Measurements from ENCODE around the gene SLC2A6. TPM values are rescaled to one million over a fixed set of nuclear protein-coding genes. Genes with fewer than 3 reads are reported as not detected.
A peak's percentile ranks its signal among the peaks of the same experiment; 100 is the strongest.

SLC2A6 gene
- total RNA-seq, 5 donors from 2014 or later (not counting 1 experiment from before 2014, with no cell fraction given) = 3.6 to 6.1 (median 4.9) TPM

DNA sequence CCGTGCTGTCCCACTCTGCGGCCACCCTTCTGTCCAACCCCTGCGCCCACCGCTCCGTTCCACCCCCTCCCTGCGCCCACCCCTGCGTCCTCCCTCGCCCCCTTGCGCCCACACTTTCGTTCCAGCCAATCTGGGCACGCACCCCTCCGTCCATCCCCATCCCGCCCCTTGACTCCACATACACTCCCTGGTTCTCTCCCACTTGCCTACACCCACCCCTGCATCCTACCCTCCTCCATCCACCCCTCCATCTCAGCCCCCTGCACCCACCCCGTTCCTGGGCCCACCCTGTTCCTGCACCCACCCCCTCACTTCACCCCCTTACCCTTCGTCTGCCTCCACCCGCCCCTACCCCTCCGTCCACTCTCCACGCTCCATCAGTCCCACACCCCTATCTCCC is 49.7 kb downstream of the SLC2A6 start:
- Mint-ChIP-seq H3K4me3 (peak overlapping the region in 1 of 3 donors; percentile 61), H3K9me3 (no peaks in the 10 kb centered on the region), H3K27ac (no peak overlapping the region), H3K36me3 (no peaks in the 10 kb centered on the region), H3K4me1 (peaks cover 0 to 11% (median 5%) of the 10 kb centered on the region in 3 donors), H3K27me3 (peaks cover 23 to 43% of the 10 kb centered on the region in 2 donors)
- no peaks in the 10 kb centered on the region for H3K9me3 ChIP-seq
- H3K27ac ChIP-seq (ENCODE audit: low read length) = no peak overlapping the region
- DNase-seq (no peak), ATAC-seq (replicated peaks in 1 of 4) (peak in 1 of 4 experiments; percentile 14)
- 10% methylated on average over 15 of the region's 18 CpGs for WGBS (ENCODE audit: insufficient coverage)
- peaks cover 0 to 52% of the 10 kb centered on the region in 2 experiments for H3K27me3 ChIP-seq (replicated peaks in 1 of 2; ENCODE audit: control insufficient read depth in 2 of 2, extremely low read depth in 1 of 2, insufficient read depth in 2 of 2, low read length in 1 of 2)
- ChIA-PET CTCF (no interaction called here), POLR2A (no interaction called here)
- H3K4me1 ChIP-seq (ENCODE audit: control insufficient read depth in 1 of 2, extremely low read depth in 1 of 2, insufficient read depth in 2 of 2, low read length in 2 of 2) = peaks cover 2 to 13% of the 10 kb centered on the region in 2 experiments
- no peaks in the 10 kb centered on the region for H3K36me3 ChIP-seq (ENCODE audit: control insufficient read depth in 2 of 2, extremely low read depth in 1 of 2, insufficient read depth in 1 of 2, low read length in 1 of 2)
- H3K4me3 ChIP-seq (ENCODE audit: control insufficient read depth in 1 of 2, extremely low read depth in 1 of 2, low read length in 1 of 2) = no peak overlapping the region

DNA sequence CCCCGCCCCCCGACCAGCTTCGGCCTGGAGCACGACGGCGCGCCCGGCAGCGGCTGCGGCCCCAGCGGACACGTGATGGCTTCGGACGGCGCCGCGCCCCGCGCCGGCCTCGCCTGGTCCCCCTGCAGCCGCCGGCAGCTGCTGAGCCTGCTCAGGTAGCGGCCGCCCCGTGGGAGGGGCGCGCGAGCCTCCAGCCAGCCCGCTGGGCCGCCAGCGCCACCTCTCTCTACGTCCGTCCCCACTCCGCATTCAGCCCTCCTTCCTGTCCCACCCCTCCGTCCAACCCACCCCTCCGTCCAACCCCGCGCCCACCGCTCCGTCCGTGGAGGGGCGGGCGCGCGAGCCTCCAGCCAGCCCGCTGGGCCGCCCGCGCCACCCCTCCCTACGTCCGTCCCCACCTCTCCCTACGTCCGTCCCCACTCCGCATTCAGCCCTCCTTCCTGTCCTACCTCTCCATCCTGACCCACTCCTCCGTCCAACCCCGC is 50.2 kb downstream of the SLC2A6 start:
- Mint-ChIP-seq H3K4me1 (peaks cover 0 to 11% (median 5%) of the 10 kb centered on the region in 3 donors), H3K27ac (no peak overlapping the region), H3K9me3 (no peaks in the 10 kb centered on the region), H3K4me3 (peak overlapping the region in 1 of 3 donors; percentile 61), H3K27me3 (peaks cover 23 to 43% of the 10 kb centered on the region in 2 donors), H3K36me3 (no peaks in the 10 kb centered on the region)
- no peaks in the 10 kb centered on the region for H3K9me3 ChIP-seq
- CTCF ChIA-PET = no interaction called here
- peaks cover 0 to 57% of the 10 kb centered on the region in 2 experiments for H3K27me3 ChIP-seq (replicated peaks in 1 of 2; ENCODE audit: control insufficient read depth in 2 of 2, extremely low read depth in 1 of 2, insufficient read depth in 2 of 2, low read length in 1 of 2)
- WGBS (ENCODE audit: insufficient coverage) = 3% methylated on average over 40 of the region's 57 CpGs
- peaks cover 2 to 13% of the 10 kb centered on the region in 2 experiments for H3K4me1 ChIP-seq (ENCODE audit: control insufficient read depth in 1 of 2, extremely low read depth in 1 of 2, insufficient read depth in 2 of 2, low read length in 2 of 2)
- ATAC-seq (replicated peaks in 1 of 4) (peak in 3 of 4 experiments; percentile 18 to 31 (median 19)), DNase-seq (no peak)
- H3K4me3 ChIP-seq (ENCODE audit: control insufficient read depth in 1 of 2, extremely low read depth in 1 of 2, low read length in 1 of 2) = no peak overlapping the region
- POLR2A ChIA-PET = no interaction called here
- no peaks in the 10 kb centered on the region for H3K36me3 ChIP-seq (ENCODE audit: control insufficient read depth in 2 of 2, extremely low read depth in 1 of 2, insufficient read depth in 1 of 2, low read length in 1 of 2)
- no peak overlapping the region for H3K27ac ChIP-seq (ENCODE audit: low read length)

DNA sequence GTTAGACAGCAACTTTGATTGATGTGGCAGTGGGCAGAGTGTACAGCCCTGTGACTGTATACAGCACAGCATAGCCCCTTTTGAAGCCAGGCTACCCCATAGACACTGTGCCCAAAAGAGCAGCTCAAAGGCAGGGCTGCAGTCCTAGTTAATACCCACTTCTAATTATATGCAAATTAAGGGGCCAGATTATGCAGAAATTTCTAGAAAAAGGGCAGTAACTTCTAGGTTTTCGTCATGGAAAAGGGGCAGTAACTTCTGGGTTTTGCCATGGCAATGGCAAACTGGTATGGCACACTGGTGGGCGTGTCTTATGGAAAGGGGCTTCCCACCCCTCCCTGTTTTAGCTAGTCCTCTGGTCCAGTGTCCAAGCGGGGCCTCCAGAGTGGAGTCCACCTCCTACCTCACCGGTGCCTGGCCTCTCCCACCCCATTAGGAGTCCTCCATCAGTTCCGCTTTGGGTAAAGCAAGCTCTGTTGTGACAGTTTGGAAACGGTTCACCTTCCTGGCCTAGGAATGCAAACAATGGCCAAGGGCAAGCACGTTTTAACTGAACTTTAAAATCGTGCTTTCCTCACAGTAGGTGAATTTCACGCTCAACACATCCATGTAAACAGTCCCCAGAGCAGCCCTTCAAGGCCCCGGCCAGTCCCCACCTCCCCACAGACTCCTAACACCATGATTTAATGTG is 51.1 kb downstream of the SLC2A6 start:
- Histone ChIP-seq H3K27me3 (replicated peaks in 1 of 2; ENCODE audit: control insufficient read depth in 2 of 2, extremely low read depth in 1 of 2, insufficient read depth in 2 of 2, low read length in 1 of 2) (peaks cover 0 to 59% of the 10 kb centered on the region in 2 experiments), H3K4me3 (ENCODE audit: control insufficient read depth in 1 of 2, extremely low read depth in 1 of 2, low read length in 1 of 2) (no peak overlapping the region), H3K4me1 (ENCODE audit: control insufficient read depth in 1 of 2, extremely low read depth in 1 of 2, insufficient read depth in 2 of 2, low read length in 2 of 2) (peaks cover 2 to 13% of the 10 kb centered on the region in 2 experiments), H3K36me3 (ENCODE audit: control insufficient read depth in 2 of 2, extremely low read depth in 1 of 2, insufficient read depth in 1 of 2, low read length in 1 of 2) (no peaks in the 10 kb centered on the region), H3K9me3 (no peaks in the 10 kb centered on the region), H3K27ac (ENCODE audit: low read length) (no peak overlapping the region)
- Mint-ChIP-seq H3K27me3 (peaks cover 23 to 43% of the 10 kb centered on the region in 2 donors), H3K4me1 (peaks cover 0 to 11% (median 5%) of the 10 kb centered on the region in 3 donors), H3K4me3 (peak overlapping the region; percentile 52 to 57 (median 52)), H3K27ac (peak overlapping the region in 1 of 2 donors; percentile 31), H3K36me3 (no peaks in the 10 kb centered on the region), H3K9me3 (no peaks in the 10 kb centered on the region)
- WGBS (ENCODE audit: insufficient coverage) = 67% methylated on average over 8 of the region's 10 CpGs
- no peak for ATAC-seq (replicated peaks in 1 of 4)
- DNase-seq = no peak
- CTCF ChIA-PET = no interaction called here
- POLR2A ChIA-PET = no interaction called here

DNA sequence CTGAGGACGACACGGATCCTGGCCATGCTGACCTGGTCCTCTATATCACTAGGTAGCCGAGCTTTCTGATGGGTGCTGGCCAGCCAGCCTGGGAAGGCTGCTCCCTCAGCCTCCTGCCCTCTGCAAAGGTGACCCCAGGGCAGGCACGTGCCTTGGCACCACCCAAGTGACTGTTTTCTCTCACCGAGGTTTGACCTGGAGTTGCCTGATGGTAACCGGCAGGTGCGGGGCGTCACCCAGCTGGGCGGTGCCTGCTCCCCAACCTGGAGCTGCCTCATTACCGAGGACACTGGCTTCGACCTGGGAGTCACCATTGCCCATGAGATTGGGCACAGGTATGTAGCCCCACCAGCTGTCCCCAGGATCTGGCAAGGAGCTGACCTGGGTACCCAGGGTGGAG is 52.9 kb downstream of the SLC2A6 start:
- no peak overlapping the region for H3K27ac ChIP-seq (ENCODE audit: low read length)
- 80% methylated on average over 11 of the region's 11 CpGs for WGBS (ENCODE audit: insufficient coverage)
- CTCF ChIA-PET = interaction anchor here in 1 of 2 donors (0.6 kb wide), 1 partner anchor 241 kb away, joined by 7 read pairs; no protein-coding TSS in a partner anchor
- no peaks in the 10 kb centered on the region for H3K36me3 Mint-ChIP-seq
- ATAC-seq (replicated peaks in 1 of 4) = no peak
- peaks cover 0 to 17% (median 5%) of the 10 kb centered on the region in 3 donors for H3K4me1 Mint-ChIP-seq
- no peaks in the 10 kb centered on the region for H3K9me3 ChIP-seq
- H3K4me3 Mint-ChIP-seq = no peak overlapping the region
- H3K27ac Mint-ChIP-seq = no peak overlapping the region
- H3K27me3 Mint-ChIP-seq = peaks cover 23 to 42% of the 10 kb centered on the region in 2 donors
- DNase-seq = no peak
- no peaks in the 10 kb centered on the region for H3K36me3 ChIP-seq (ENCODE audit: control insufficient read depth in 2 of 2, extremely low read depth in 1 of 2, insufficient read depth in 1 of 2, low read length in 1 of 2)
- H3K4me1 ChIP-seq (ENCODE audit: control insufficient read depth in 1 of 2, extremely low read depth in 1 of 2, insufficient read depth in 2 of 2, low read length in 2 of 2) = peaks cover 2 to 21% of the 10 kb centered on the region in 2 experiments
- peaks cover 0 to 55% of the 10 kb centered on the region in 2 experiments for H3K27me3 ChIP-seq (replicated peaks in 1 of 2; ENCODE audit: control insufficient read depth in 2 of 2, extremely low read depth in 1 of 2, insufficient read depth in 2 of 2, low read length in 1 of 2)
- no peaks in the 10 kb centered on the region for H3K9me3 Mint-ChIP-seq
- H3K4me3 ChIP-seq (ENCODE audit: control insufficient read depth in 1 of 2, extremely low read depth in 1 of 2, low read length in 1 of 2) = no peak overlapping the region
- POLR2A ChIA-PET = no interaction called here

DNA sequence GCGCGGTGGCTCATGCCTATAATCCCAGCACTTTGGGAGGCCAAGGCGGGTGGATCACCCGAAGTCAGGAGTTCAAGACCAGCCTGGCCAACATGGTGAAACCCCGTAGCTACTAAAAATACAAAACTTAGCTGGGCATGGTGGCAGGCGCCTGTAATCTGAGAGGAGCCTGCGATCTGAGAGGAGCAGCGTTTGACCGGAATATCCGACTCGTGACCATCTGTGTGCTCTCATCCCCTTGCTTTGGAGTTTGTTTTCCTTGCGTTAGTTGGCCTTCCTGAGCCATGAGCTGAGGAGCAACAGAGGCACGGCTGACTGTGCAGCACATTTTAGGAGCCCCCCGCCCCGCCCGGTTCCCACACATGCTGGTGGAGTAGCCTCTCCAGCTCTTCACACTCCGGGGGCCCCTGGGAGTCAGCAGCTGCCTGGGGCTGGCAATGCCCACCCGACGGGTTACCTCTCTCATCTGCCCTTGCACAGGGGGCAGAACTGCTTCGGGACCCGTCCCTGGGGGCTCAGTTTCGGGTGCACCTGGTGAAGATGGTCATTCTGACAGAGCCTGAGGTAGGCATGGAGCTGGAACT is 53.8 kb downstream of the SLC2A6 start:
- Mint-ChIP-seq H3K36me3 (no peaks in the 10 kb centered on the region), H3K4me3 (no peak overlapping the region), H3K4me1 (peaks cover 0 to 19% (median 8%) of the 10 kb centered on the region in 3 donors), H3K27me3 (peaks cover 21 to 39% of the 10 kb centered on the region in 2 donors), H3K27ac (no peak overlapping the region), H3K9me3 (no peaks in the 10 kb centered on the region)
- peaks cover 0 to 52% of the 10 kb centered on the region in 2 experiments for H3K27me3 ChIP-seq (replicated peaks in 1 of 2; ENCODE audit: control insufficient read depth in 2 of 2, extremely low read depth in 1 of 2, insufficient read depth in 2 of 2, low read length in 1 of 2)
- H3K4me3 ChIP-seq (ENCODE audit: control insufficient read depth in 1 of 2, extremely low read depth in 1 of 2, low read length in 1 of 2) = no peak overlapping the region
- no peaks in the 10 kb centered on the region for H3K9me3 ChIP-seq
- ATAC-seq (replicated peaks in 1 of 4) = no peak
- H3K4me1 ChIP-seq (ENCODE audit: control insufficient read depth in 1 of 2, extremely low read depth in 1 of 2, insufficient read depth in 2 of 2, low read length in 2 of 2) = peaks cover 2 to 21% of the 10 kb centered on the region in 2 experiments
- ChIA-PET POLR2A (no interaction called here), CTCF (interaction anchor here in 1 of 2 donors (0.6 kb wide), 1 partner anchor 240 kb away, joined by 7 read pairs; no protein-coding TSS in a partner anchor)
- DNase-seq = no peak
- WGBS (ENCODE audit: insufficient coverage) = 85% methylated on average over 20 of the region's 22 CpGs
- no peaks in the 10 kb centered on the region for H3K36me3 ChIP-seq (ENCODE audit: control insufficient read depth in 2 of 2, extremely low read depth in 1 of 2, insufficient read depth in 1 of 2, low read length in 1 of 2)
- H3K27ac ChIP-seq (ENCODE audit: low read length) = no peak overlapping the region

DNA sequence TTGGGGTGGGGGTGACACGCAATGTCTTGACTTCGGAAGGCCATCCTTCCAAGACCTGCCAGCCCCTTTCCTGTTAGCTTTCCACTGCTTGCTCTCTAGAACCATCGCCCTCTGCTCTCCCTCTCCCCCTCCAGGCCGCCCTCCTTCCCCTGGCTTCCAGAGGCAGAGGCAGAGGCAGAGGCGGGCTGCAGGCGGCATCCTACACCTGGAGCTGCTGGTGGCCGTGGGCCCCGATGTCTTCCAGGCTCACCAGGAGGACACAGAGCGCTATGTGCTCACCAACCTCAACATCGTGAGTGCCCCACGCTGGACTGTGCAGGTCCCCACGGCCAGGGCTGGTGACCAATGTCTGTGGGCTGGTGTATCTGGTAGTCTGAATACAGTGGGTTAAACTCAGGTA is 54.7 kb downstream of the SLC2A6 start:
- 100% methylated on average over 3 of the region's 12 CpGs for WGBS (ENCODE audit: insufficient coverage)
- no peak overlapping the region for H3K4me3 ChIP-seq (ENCODE audit: control insufficient read depth in 1 of 2, extremely low read depth in 1 of 2, low read length in 1 of 2)
- CTCF ChIA-PET = no interaction called here
- no peaks in the 10 kb centered on the region for H3K9me3 ChIP-seq
- H3K27ac ChIP-seq (ENCODE audit: low read length) = no peak overlapping the region
- H3K4me3 Mint-ChIP-seq = no peak overlapping the region
- POLR2A ChIA-PET = no interaction called here
- peaks cover 2 to 19% (median 10%) of the 10 kb centered on the region in 3 donors for H3K4me1 Mint-ChIP-seq
- H3K27me3 Mint-ChIP-seq = peaks cover 20 to 37% of the 10 kb centered on the region in 2 donors
- H3K36me3 ChIP-seq (ENCODE audit: control insufficient read depth in 2 of 2, extremely low read depth in 1 of 2, insufficient read depth in 1 of 2, low read length in 1 of 2) = no peaks in the 10 kb centered on the region
- H3K36me3 Mint-ChIP-seq = no peaks in the 10 kb centered on the region
- DNase-seq = no peak
- H3K27ac Mint-ChIP-seq = no peak overlapping the region
- no peak for ATAC-seq (replicated peaks in 1 of 4)
- no peaks in the 10 kb centered on the region for H3K9me3 Mint-ChIP-seq
- H3K4me1 ChIP-seq (ENCODE audit: control insufficient read depth in 1 of 2, extremely low read depth in 1 of 2, insufficient read depth in 2 of 2, low read length in 2 of 2) = peaks cover 2 to 18% of the 10 kb centered on the region in 2 experiments
- peaks cover 0 to 43% of the 10 kb centered on the region in 2 experiments for H3K27me3 ChIP-seq (replicated peaks in 1 of 2; ENCODE audit: control insufficient read depth in 2 of 2, extremely low read depth in 1 of 2, insufficient read depth in 2 of 2, low read length in 1 of 2)
